ENCODE results near the gene CPNE5.

DNA sequence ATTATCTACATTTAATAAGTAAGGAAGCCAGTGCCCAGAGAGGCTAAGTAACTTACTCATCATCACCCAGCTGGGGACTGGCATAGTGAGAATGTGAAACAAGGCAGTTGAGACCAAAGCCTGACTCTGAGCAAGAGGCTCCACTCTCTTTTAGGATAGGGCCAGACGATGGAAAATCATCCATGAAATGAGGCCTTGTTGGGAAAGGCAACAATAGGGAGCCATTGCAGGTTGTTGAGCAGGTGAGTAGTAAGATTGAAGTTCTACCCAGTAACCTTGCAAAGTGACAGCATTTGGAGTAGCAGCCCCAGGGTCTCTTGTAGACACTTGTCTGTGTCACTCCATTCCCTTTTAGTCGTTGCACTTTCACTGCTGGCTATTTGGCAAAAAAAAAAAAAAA, 2.5 kb upstream of the CPNE5 start:
- no peak for TF ChIP-seq CTCF (IDR thresholded peaks at IDR 0.05)
- no peak for TF ChIP-seq POLR2A (IDR thresholded peaks at IDR 0.05)

Data from thyroid gland (tissue), 4 donors.